ENCODE measurements around the gene PLS3. TPM values are rescaled to one million over a fixed set of nuclear protein-coding genes. Genes with fewer than 3 reads are reported as not detected.

Gene PLS3
- total RNA-seq, 2 donors from 2014 or later, result 15.7 to 21.2 TPM

- ATAC-seq (no peak), DNase-seq (no peak)
- intact Hi-C loops (cut with DNase I, micrococcal nuclease), result no loop called here
Measured at GRCh38 chrX:115650449-115650848, 89.5 kb downstream of the PLS3 start.

- intact Hi-C loops (cut with DNase I, micrococcal nuclease), result no loop called here
- ATAC-seq, result peak; percentile 67
Measured at GRCh38 chrX:115650916-115651315, 89.9 kb downstream of the PLS3 start.

DNA sequence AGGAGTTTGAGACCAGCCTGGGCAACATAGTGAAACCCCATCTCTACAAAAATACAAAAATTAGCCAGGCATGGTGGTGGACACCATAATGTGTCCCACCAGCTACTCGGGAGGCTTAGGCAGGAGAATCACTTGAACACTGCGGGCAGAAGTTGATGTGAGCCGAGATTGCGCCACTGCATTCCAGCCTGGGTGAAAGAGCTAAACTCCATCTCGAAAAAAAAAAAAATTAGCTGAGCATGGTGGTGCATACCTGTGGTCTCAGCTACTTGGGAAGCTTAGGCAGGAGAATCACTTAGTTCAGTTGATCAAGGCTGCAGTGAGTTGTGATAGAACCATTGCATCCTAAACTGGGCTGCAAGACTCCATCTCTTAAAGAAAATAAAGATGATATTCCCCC lies 91.2 kb downstream of the PLS3 start:
- DNase-seq (no peak), ATAC-seq (no peak)
- intact Hi-C loops (cut with DNase I, micrococcal nuclease), result no loop called here

More at GRCh38 chrX:115650916-115651315, 89.9 kb downstream of the PLS3 start:
- DNase-seq, result peak in 1 of 2 donors; percentile 10

GRCh38 chrX:115665122-115665521 lies 104.1 kb downstream of the PLS3 start:
- DNase-seq (no peak), ATAC-seq (no peak)
- intact Hi-C loops (cut with DNase I, micrococcal nuclease), result no loop called here

GRCh38 chrX:115679460-115679859 lies 118.5 kb downstream of the PLS3 start:
- intact Hi-C loops (cut with DNase I, micrococcal nuclease), result no loop called here
- no peak for DNase-seq
- no peak for ATAC-seq

GRCh38 chrX:115687595-115687994 lies 126.6 kb downstream of the PLS3 start:
- no peak for ATAC-seq
- intact Hi-C loops (cut with DNase I, micrococcal nuclease), result no loop called here
- DNase-seq, result no peak

- intact Hi-C loops (cut with DNase I, micrococcal nuclease), result no loop called here
- ATAC-seq, result no peak
- DNase-seq, result no peak
Measured at GRCh38 chrX:115689931-115690330, 129.0 kb downstream of the PLS3 start.

GRCh38 chrX:115690511-115691216 lies 129.7 kb downstream of the PLS3 start:
- peak; percentile 56 for ATAC-seq
- DNase-seq, result peak in 1 of 2 donors; percentile 48
- intact Hi-C loops (cut with DNase I, micrococcal nuclease), result no loop called here

GRCh38 chrX:115693476-115693875 lies 132.5 kb downstream of the PLS3 start:
- DNase-seq, result no peak
- intact Hi-C loops (cut with DNase I, micrococcal nuclease), result no loop called here
- no peak for ATAC-seq

- no peak for DNase-seq
- ATAC-seq, result no peak
- intact Hi-C loops (cut with DNase I, micrococcal nuclease), result no loop called here
Measured at GRCh38 chrX:115694028-115694427, 133.1 kb downstream of the PLS3 start.

- intact Hi-C loops (cut with DNase I, micrococcal nuclease), result no loop called here
- ATAC-seq (no peak), DNase-seq (no peak)
Measured at GRCh38 chrX:115696039-115696438, 135.1 kb downstream of the PLS3 start.

DNA sequence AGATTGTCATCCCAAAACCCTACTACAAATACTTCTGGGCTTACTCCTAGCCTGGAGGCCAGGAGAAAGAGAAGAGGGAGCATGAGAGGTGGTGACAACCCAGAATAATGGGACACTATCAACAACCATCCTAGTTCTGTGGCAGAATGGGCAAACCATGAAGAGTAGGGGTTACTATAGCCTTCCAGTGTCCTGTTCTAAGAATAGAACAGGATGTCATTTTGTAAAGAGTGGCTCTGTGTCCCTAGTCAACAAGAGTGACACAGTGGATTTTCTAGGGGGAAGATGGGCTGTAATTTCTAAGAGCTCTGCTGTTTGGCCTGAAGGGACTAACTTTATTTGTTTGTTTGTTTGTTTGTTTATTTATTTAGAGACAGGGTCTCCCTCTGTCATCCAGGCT lies 136.0 kb downstream of the PLS3 start:
- no peak for ATAC-seq
- no peak for DNase-seq
- intact Hi-C loops (cut with DNase I, micrococcal nuclease), result no loop called here

DNA sequence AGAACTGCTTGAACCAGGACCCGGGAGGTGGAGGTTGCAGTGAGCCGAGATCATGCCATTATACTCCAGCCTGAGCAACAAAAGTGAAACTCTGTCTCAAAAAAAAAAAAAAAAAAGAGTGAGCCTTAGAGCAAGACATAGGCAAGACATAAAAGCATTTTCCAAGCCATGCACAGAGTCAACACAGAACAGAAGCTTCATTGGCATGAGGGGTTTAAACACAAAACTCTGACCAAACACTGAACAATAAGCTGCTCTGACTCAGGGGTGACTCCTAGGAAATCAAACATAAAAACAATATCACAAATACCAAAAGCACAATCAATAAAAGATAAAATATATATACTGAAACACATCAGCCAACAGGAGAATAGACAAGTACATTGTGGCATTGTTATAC lies 136.8 kb downstream of the PLS3 start:
- intact Hi-C loops (cut with DNase I, micrococcal nuclease), result no loop called here
- no peak for DNase-seq
- no peak for ATAC-seq

Measured in left colon (tissue), 2 donors.